PC-3 (cell line): ENCODE measurements around the gene MEX3B. TPM values are rescaled to one million over a fixed set of nuclear protein-coding genes. Genes with fewer than 3 reads are reported as not detected.

ENCODE experiments used
- ATAC-seq: fragments of 200-7000 bp; cut with Tn5 transposase; 2 replicates; pipeline ENCODE4 v1.9.1; 2020; ENCODE audit warnings: mild to moderate bottlenecking, moderate library complexity
- BruUV-seq: library from RNA; stranded (reverse); fragments of 400-500 nt; replicated peaks from 2 replicates; lab custom pipeline; 2021; lab: Mats Ljungman, UMichigan
- CTCF ChIA-PET: fragments of 300-600 bp; sonication (Branson Sonifier 250); formaldehyde crosslinking; loops from one replicate; lab custom pipeline; 2022; ENCODE audit warnings: antibody characterized with exemption; lab: Charles Lee
- POLR2A ChIA-PET: fragments of 300-600 bp; sonication (Branson Sonifier 250); formaldehyde crosslinking; loops from one replicate; lab custom pipeline; 2022; ENCODE audit warnings: antibody characterized with exemption; ENCODE audit not compliant: unreplicated experiment; lab: Charles Lee
- DNase-seq: peaks from one replicate; pipeline ENCODE4 v3.0.0-alpha.2; 2015
- H2AFZ ChIP-seq: fragments of 300-600 bp; sonication (generic); 2 replicates; pipeline ENCODE4 v1.6.0; 2016; ENCODE audit warnings: antibody characterized with exemption, low read length
- H3F3A ChIP-seq: fragments of 300-600 bp; sonication (generic); one replicate; pipeline ENCODE4 v1.6.0; 2017; ENCODE audit warnings: antibody characterized with exemption, low read length, control low read depth, mild to moderate bottlenecking; ENCODE audit not compliant: unreplicated experiment
- H3K27ac ChIP-seq: fragments of 300-600 bp; sonication (generic); 2 replicates; pipeline ENCODE4 v1.5.1; 2016; ENCODE audit warnings: mild to moderate bottlenecking, low read length
- H3K27me3 ChIP-seq: fragments of 300-600 bp; sonication (generic); 2 replicates; pipeline ENCODE4 v1.6.1; 2016; ENCODE audit warnings: low read length, mixed read lengths
- H3K36me3 ChIP-seq: fragments of 300-600 bp; sonication (generic); 2 replicates; pipeline ENCODE4 v1.6.1; 2016; ENCODE audit warnings: low read depth, mixed run types, low read length, mixed read lengths
- H3K4me1 ChIP-seq: fragments of 300-600 bp; sonication (generic); 2 replicates; pipeline ENCODE4 v1.5.1; 2016; ENCODE audit warnings: low read length; ENCODE audit not compliant: insufficient read depth
- H3K4me2 ChIP-seq: fragments of 300-600 bp; sonication (generic); 2 replicates; pipeline ENCODE4 v1.6.0; 2016; ENCODE audit warnings: low read length
- H3K4me3 ChIP-seq: fragments of 300-600 bp; sonication (generic); 2 replicates; pipeline ENCODE4 v1.5.1; 2016; ENCODE audit warnings: mild to moderate bottlenecking, low read length, mixed read lengths
- H3K79me2 ChIP-seq: fragments of 300-600 bp; sonication (generic); 2 replicates; pipeline ENCODE4 v1.6.1; 2017; ENCODE audit warnings: low read length, mixed read lengths
- H3K9ac ChIP-seq: fragments of 300-600 bp; sonication (generic); 2 replicates; pipeline ENCODE4 v1.6.0; 2016; ENCODE audit warnings: mild to moderate bottlenecking, low read length
- H3K9me2 ChIP-seq: fragments of 300-600 bp; sonication (generic); replicated peaks from 2 replicates; pipeline ENCODE4 v1.6.1; 2016; ENCODE audit warnings: mixed run types, low read length, mixed read lengths
- H3K9me3 ChIP-seq: fragments of 300-600 bp; sonication (generic); 2 replicates; pipeline ENCODE4 v1.6.1; 2016; ENCODE audit warnings: low read length, mixed read lengths
- H4K20me1 ChIP-seq: fragments of 300-600 bp; sonication (generic); 2 replicates; pipeline ENCODE4 v1.6.1; 2016; ENCODE audit warnings: low read length, mixed read lengths
- CTCF ChIP-seq: fragments of 300-600 bp; sonication (generic); conservative IDR thresholded peaks from 2 replicates; pipeline ENCODE4 v1.5.1; 2017; ENCODE audit warnings: antibody characterized with exemption, low read depth, mild to moderate bottlenecking, low read length
- EZH2 ChIP-seq: fragments of 300-600 bp; sonication (generic); IDR thresholded peaks from one replicate; pipeline ENCODE4 v1.6.1; 2017; ENCODE audit warnings: antibody characterized with exemption, mild to moderate bottlenecking, low read length; ENCODE audit not compliant: unreplicated experiment
- EZH2phosphoT487 ChIP-seq: fragments of 300-600 bp; sonication (generic); IDR thresholded peaks from 2 replicates; pipeline ENCODE4 v1.6.1; 2018; ENCODE audit warnings: mild to moderate bottlenecking, antibody characterized with exemption, low read length, borderline replicate concordance
- intact Hi-C: fragments of 100-400 bp; cut with micrococcal nuclease; formaldehyde crosslinking; loops from 2 replicates; pipeline ENCODE4 v1.9.0; 2023
- total RNA-seq: library from RNA; depleted of rRNA; stranded (reverse); fragments of >200 nt; gene quantifications from 2 replicates; pipeline ENCODE4 v1.2.3, GENCODE V29; 2014

MEX3B gene
- total RNA-seq, 1 experiment from 2014 or later, result 0.58 TPM

DNA sequence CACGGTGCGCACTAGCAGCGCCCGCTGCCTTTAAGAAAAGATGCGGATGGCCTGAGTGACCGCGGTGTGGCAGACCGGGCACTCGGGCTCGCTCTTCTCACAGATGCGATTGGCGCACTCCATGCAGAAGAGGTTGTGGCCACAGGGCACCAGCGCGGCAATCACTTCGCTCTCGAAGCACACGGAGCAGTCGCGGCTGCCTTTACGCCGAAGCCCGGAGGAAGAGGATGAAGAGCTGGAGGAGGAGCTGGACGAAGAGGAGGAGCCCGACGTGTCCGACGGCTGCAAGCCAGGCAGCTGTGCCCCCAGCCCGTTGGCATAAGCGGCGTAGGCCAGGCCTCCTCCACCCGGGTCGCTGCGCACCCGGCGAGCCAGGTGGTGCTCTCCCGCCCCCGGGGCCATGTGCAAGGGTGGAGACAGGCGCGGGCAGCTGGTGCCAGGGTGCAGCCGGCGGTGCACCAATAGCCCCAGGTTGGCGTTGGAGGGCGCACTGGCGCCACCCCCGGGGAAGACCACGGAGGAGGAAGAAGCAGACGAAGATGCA, 2.6 kb downstream of the MEX3B start:
- POLR2A ChIA-PET, result no interaction called here
- no peaks in the 10 kb centered on the region for H3K9me3 ChIP-seq
- CTCF ChIA-PET, result no interaction called here
- peaks cover 5% of the 10 kb centered on the region for H3K27me3 ChIP-seq
- no peak for TF ChIP-seq CTCF
- TF ChIP-seq EZH2, result no peak
- TF ChIP-seq EZH2phosphoT487, result no peak
- H4K20me1 ChIP-seq, result no peaks in the 10 kb centered on the region
- intact Hi-C loops, result no loop called here
- H3K4me1 ChIP-seq, result no peaks in the 10 kb centered on the region
- H3K9me2 ChIP-seq, result no peaks in the 10 kb centered on the region
- BruUV-seq, result no TSS peak
- no peaks in the 10 kb centered on the region for H3F3A ChIP-seq
- DNase-seq, result no peak
- H3K36me3 ChIP-seq, result no peaks in the 10 kb centered on the region
- no peak overlapping the region for H3K4me3 ChIP-seq
- no peak overlapping the region for H3K4me2 ChIP-seq
- H3K9ac ChIP-seq, result no peak overlapping the region
- no peaks in the 10 kb centered on the region for H3K79me2 ChIP-seq
- ATAC-seq, result no peak
- no peak overlapping the region for H2AFZ ChIP-seq
- H3K27ac ChIP-seq, result no peak overlapping the region

- no peaks in the 10 kb centered on the region for H3K27me3 ChIP-seq
- CTCF ChIA-PET, result no interaction called here
- no peak overlapping the region for H3K27ac ChIP-seq
- intact Hi-C loops, result no loop called here
- H3K4me1 ChIP-seq, result no peaks in the 10 kb centered on the region
- no peak overlapping the region for H3K9ac ChIP-seq
- no peak overlapping the region for H2AFZ ChIP-seq
- DNase-seq (no peak), ATAC-seq (no peak)
- H3K79me2 ChIP-seq, result no peaks in the 10 kb centered on the region
- H4K20me1 ChIP-seq, result no peaks in the 10 kb centered on the region
- no peaks in the 10 kb centered on the region for H3F3A ChIP-seq
- POLR2A ChIA-PET, result no interaction called here
- no peaks in the 10 kb centered on the region for H3K36me3 ChIP-seq
- no peak overlapping the region for H3K4me2 ChIP-seq
- no peaks in the 10 kb centered on the region for H3K9me2 ChIP-seq
- no peak overlapping the region for H3K4me3 ChIP-seq
- no peak for TF ChIP-seq CTCF
- no peak for TF ChIP-seq EZH2phosphoT487
- TF ChIP-seq EZH2, result no peak
- no TSS peak for BruUV-seq
- no peaks in the 10 kb centered on the region for H3K9me3 ChIP-seq
Measured at GRCh38 chr15:82040862-82041261, 5.0 kb downstream of the MEX3B start.

DNA sequence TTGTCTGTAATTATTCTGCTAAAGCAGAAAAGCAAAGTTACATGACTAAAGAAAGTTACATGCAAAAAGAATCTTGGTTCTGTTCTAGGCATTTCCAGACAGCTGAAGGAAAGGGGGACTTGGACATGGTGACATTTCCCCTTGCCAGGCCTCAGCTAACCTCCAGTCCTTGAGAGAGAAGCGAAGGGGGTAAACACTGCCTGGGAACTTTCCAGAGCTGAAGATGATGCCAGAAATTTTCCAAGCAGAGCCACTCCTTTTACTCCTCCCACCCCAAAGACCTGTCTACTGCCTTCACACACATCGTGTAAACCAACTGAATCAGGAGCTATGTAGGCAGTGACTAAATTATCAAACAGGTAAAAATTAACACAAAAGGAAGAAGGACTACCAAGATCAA, 5.4 kb downstream of the MEX3B start:
- ChIA-PET POLR2A (no interaction called here), CTCF (no interaction called here)
- H3K9me2 ChIP-seq, result no peaks in the 10 kb centered on the region
- intact Hi-C loops, result no loop called here
- BruUV-seq, result no TSS peak
- no peak overlapping the region for H3K4me2 ChIP-seq
- H3K9me3 ChIP-seq, result no peaks in the 10 kb centered on the region
- no peak overlapping the region for H3K9ac ChIP-seq
- H2AFZ ChIP-seq, result no peak overlapping the region
- no peak overlapping the region for H3K27ac ChIP-seq
- H3K4me3 ChIP-seq, result no peak overlapping the region
- H3K27me3 ChIP-seq, result no peaks in the 10 kb centered on the region
- TF ChIP-seq CTCF, result no peak
- TF ChIP-seq EZH2, result no peak
- TF ChIP-seq EZH2phosphoT487, result no peak
- no peak for ATAC-seq
- no peak for DNase-seq
- H3K79me2 ChIP-seq, result no peaks in the 10 kb centered on the region
- H3F3A ChIP-seq, result no peaks in the 10 kb centered on the region
- no peaks in the 10 kb centered on the region for H3K36me3 ChIP-seq
- no peaks in the 10 kb centered on the region for H3K4me1 ChIP-seq
- H4K20me1 ChIP-seq, result no peaks in the 10 kb centered on the region
